ENCODE measurements around the gene KY. TPM values are rescaled to one million over a fixed set of nuclear protein-coding genes. Genes with fewer than 3 reads are reported as not detected.

Gene KY
- total and polyA plus RNA-seq, 2 of the 8 experiments (the other 6 are each of a cell fraction or from before 2014, with no cell fraction given) = not detected

- Histone ChIP-seq H3K4me2 (ENCODE audit: insufficient read depth in 1 of 2, low read depth in 2 of 2, low read length in 2 of 2) (no peak overlapping the region), H3K9ac (replicated peaks in 1 of 4; ENCODE audit: extremely low read depth in 1 of 4, low read depth in 3 of 4, low read length in 3 of 4) (no peak overlapping the region), H4K20me1 (replicated peaks in 1 of 2; ENCODE audit: control insufficient read depth in 1 of 2, insufficient read depth in 2 of 2, low read length in 2 of 2) (no peaks in the 10 kb centered on the region), H2AK5ac (ENCODE audit: low read depth, low read length) (no peak overlapping the region), H3K23ac (ENCODE audit: insufficient read length) (no peak overlapping the region), H2BK120ac (replicated peaks; ENCODE audit: low read depth, low read length) (no peak overlapping the region), H3K79me1 (ENCODE audit: low read depth, low read length) (no peaks in the 10 kb centered on the region), H2BK20ac (ENCODE audit: low read length) (no peak overlapping the region), H3K4me1 (replicated peaks in 1 of 4; ENCODE audit: control insufficient read depth in 3 of 4, insufficient read depth in 4 of 4, low read length in 3 of 4) (no peaks in the 10 kb centered on the region), H2BK12ac (ENCODE audit: low read depth, low read length) (no peak overlapping the region), H2BK15ac (ENCODE audit: low read length) (no peak overlapping the region), H3K36me3 (ENCODE audit: control insufficient read depth in 2 of 4, insufficient read depth in 4 of 4, low read length in 3 of 4) (no peaks in the 10 kb centered on the region), H3K23me2 (ENCODE audit: low read depth, low read length) (no peaks in the 10 kb centered on the region), H3K79me2 (ENCODE audit: control insufficient read depth in 1 of 2, insufficient read depth in 2 of 2, low read length in 2 of 2) (no peaks in the 10 kb centered on the region), H3K27me3 (replicated peaks in 1 of 4; ENCODE audit: control insufficient read depth in 3 of 4, extremely low read depth in 1 of 4, insufficient read depth in 3 of 4, low read length in 3 of 4) (no peaks in the 10 kb centered on the region), H3K4me3 (ENCODE audit: extremely low read depth in 1 of 4, insufficient read depth in 2 of 4, low read depth in 3 of 4, low read length in 4 of 4) (no peak overlapping the region), H3K18ac (ENCODE audit: extremely low read depth, low read length) (no peak overlapping the region), H4K91ac (replicated peaks; ENCODE audit: insufficient read length, low read length) (no peak overlapping the region), H3K56ac (replicated peaks; ENCODE audit: insufficient read length, low read depth, low read length) (no peak overlapping the region), H3K4ac (replicated peaks; ENCODE audit: insufficient read length, low read depth, low read length) (no peak overlapping the region), H2BK5ac (ENCODE audit: low read depth, low read length) (no peak overlapping the region), H4K8ac (ENCODE audit: extremely low read depth, insufficient read depth, low read length) (no peak overlapping the region), H3K9me3 (ENCODE audit: insufficient read depth in 2 of 2, low read depth in 1 of 2, low read length in 1 of 2) (peaks cover 14 to 16% of the 10 kb centered on the region in 2 experiments), H4K5ac (ENCODE audit: insufficient read length, low read depth, low read length) (no peak overlapping the region), H3K14ac (ENCODE audit: insufficient read length) (no peak overlapping the region), H2AFZ (ENCODE audit: low read length) (no peak overlapping the region), H3K27ac (ENCODE audit: low read depth, low read length) (no peak overlapping the region)
- TF ChIP-seq ATF2 (IDR thresholded peaks at IDR 0.05; ENCODE audit: low read length) (no peak), KDM5A (IDR thresholded peaks at IDR 0.05; ENCODE audit: low read length) (no peak), KDM4A (IDR thresholded peaks at IDR 0.05; ENCODE audit: low read depth, low read length, severe bottlenecking) (no peak), CHD2 (IDR thresholded peaks at IDR 0.05; ENCODE audit: low read length) (no peak), RBBP5 (IDR thresholded peaks at IDR 0.05; ENCODE audit: borderline replicate concordance, low read depth, low read length) (no peak), POLR2AphosphoS5 (IDR thresholded peaks at IDR 0.05; ENCODE audit: low read depth, low read length) (no peak), TCF12 (IDR thresholded peaks at IDR 0.05; ENCODE audit: low read depth, low read length) (no peak), E2F6 (IDR thresholded peaks at IDR 0.05) (no peak), SP1 (IDR thresholded peaks at IDR 0.05; ENCODE audit: low read depth, low read length) (no peak), CTCF (IDR thresholded peaks at IDR 0.05; ENCODE audit: control extremely low read depth in 1 of 3, insufficient read depth in 1 of 3, low read depth in 1 of 3, low read length in 3 of 3) (no peak)
- FAIRE-seq (no peak), DNase-seq (ENCODE audit: low read depth in 1 of 2, low spot score in 2 of 2) (no peak)
- CTCF ChIA-PET (ENCODE audit: partially characterized antibody) = interaction anchor here (1.2 to 1.5 kb wide), 2 partner anchors 9 to 38 kb away, joined by 3 read pairs; no protein-coding TSS in a partner anchor
- WGBS, 2 experiments (ENCODE audit: extremely low coverage in 1 of 2, insufficient coverage in 1 of 2, insufficient read length in 1 of 2, insufficient replicate concordance in 2 of 2, low coverage in 1 of 2, low lambda C conversion rate in 2 of 2, missing lambda C conversion rate in 1 of 2) = 97% methylated on average over 2 of the region's 2 CpGs; no CpG with 5 or more reads in 1 of the 2 experiments
- POLR2A ChIA-PET (ENCODE audit: partially characterized antibody) = no interaction called here
Measured at GRCh38 chr3:134564991-134565390, 85.8 kb downstream of the KY start.

Data from H1 (cell line).